ENCODE data around the gene PRDX5.

PRDX5 gene

GRCh38 chr11:64357904-64358535, 40.1 kb downstream of the PRDX5 start:
- no peak overlapping the region for H3K4me3 ChIP-seq (ENCODE audit: low read length)
- H3K27ac ChIP-seq (ENCODE audit: low read length) = no peak overlapping the region
- H3K36me3 ChIP-seq (ENCODE audit: control insufficient read depth, low read depth, low read length) = peaks cover 9% of the 10 kb centered on the region
- peaks cover 3% of the 10 kb centered on the region for H3K27me3 ChIP-seq (ENCODE audit: control insufficient read depth, insufficient read depth, low read length)
- no peak overlapping the region for H3K9ac ChIP-seq (ENCODE audit: low read length)
- H3K9me3 ChIP-seq (ENCODE audit: control insufficient read depth, low read depth, low read length) = no peaks in the 10 kb centered on the region
- peaks cover 14% of the 10 kb centered on the region for H3K4me1 ChIP-seq (ENCODE audit: control insufficient read depth, low read depth, low read length)

- Histone ChIP-seq H3K4me3 (ENCODE audit: low read length) (peak overlapping the region; percentile 75), H3K9me3 (ENCODE audit: control insufficient read depth, low read depth, low read length) (no peaks in the 10 kb centered on the region), H3K9ac (ENCODE audit: low read length) (no peak overlapping the region), H3K27me3 (ENCODE audit: control insufficient read depth, insufficient read depth, low read length) (peaks cover 3% of the 10 kb centered on the region), H3K36me3 (ENCODE audit: control insufficient read depth, low read depth, low read length) (peaks cover 9% of the 10 kb centered on the region), H3K27ac (ENCODE audit: low read length) (no peak overlapping the region), H3K4me1 (ENCODE audit: control insufficient read depth, low read depth, low read length) (peaks cover 14% of the 10 kb centered on the region)
Measured at GRCh38 chr11:64358536-64358906, 40.6 kb downstream of the PRDX5 start.

- Histone ChIP-seq H3K9ac (ENCODE audit: low read length) (peak within 1 kb of the TSS; percentile 32), H3K27me3 (ENCODE audit: control insufficient read depth, insufficient read depth, low read length) (peaks cover 3% of the 10 kb centered on the region), H3K27ac (ENCODE audit: low read length) (no peak within 1 kb of the TSS), H3K4me1 (ENCODE audit: control insufficient read depth, low read depth, low read length) (peaks cover 14% of the 10 kb centered on the region), H3K36me3 (ENCODE audit: control insufficient read depth, low read depth, low read length) (peaks cover 9% of the 10 kb centered on the region), H3K9me3 (ENCODE audit: control insufficient read depth, low read depth, low read length) (no peaks in the 10 kb centered on the region), H3K4me3 (ENCODE audit: low read length) (peak within 1 kb of the TSS; percentile 75)
Measured at GRCh38 chr11:64358907-64359711, 41.2 kb downstream of the PRDX5 start, which contains the start of gene RPS6KA4. Gene RPS6KA4, plus strand, starts transcription at chr11:64359162. Its CDS starts 74 bp downstream, at chr11:64359236.

- Histone ChIP-seq H3K36me3 (ENCODE audit: control insufficient read depth, low read depth, low read length) (peaks cover 9% of the 10 kb centered on the region), H3K27me3 (ENCODE audit: control insufficient read depth, insufficient read depth, low read length) (peaks cover 3% of the 10 kb centered on the region), H3K27ac (ENCODE audit: low read length) (no peak overlapping the region), H3K4me3 (ENCODE audit: low read length) (peak overlapping the region; percentile 75), H3K4me1 (ENCODE audit: control insufficient read depth, low read depth, low read length) (peaks cover 14% of the 10 kb centered on the region), H3K9me3 (ENCODE audit: control insufficient read depth, low read depth, low read length) (no peaks in the 10 kb centered on the region), H3K9ac (ENCODE audit: low read length) (peak overlapping the region; percentile 32)
Measured at GRCh38 chr11:64359712-64360445, 42.0 kb downstream of the PRDX5 start.

GRCh38 chr11:64360448-64360921, 42.6 kb downstream of the PRDX5 start:
- peaks cover 9% of the 10 kb centered on the region for H3K36me3 ChIP-seq (ENCODE audit: control insufficient read depth, low read depth, low read length)
- H3K27me3 ChIP-seq (ENCODE audit: control insufficient read depth, insufficient read depth, low read length) = peaks cover 3% of the 10 kb centered on the region
- peaks cover 10% of the 10 kb centered on the region for H3K4me1 ChIP-seq (ENCODE audit: control insufficient read depth, low read depth, low read length)
- H3K27ac ChIP-seq (ENCODE audit: low read length) = no peak overlapping the region
- no peak overlapping the region for H3K4me3 ChIP-seq (ENCODE audit: low read length)
- no peak overlapping the region for H3K9ac ChIP-seq (ENCODE audit: low read length)
- H3K9me3 ChIP-seq (ENCODE audit: control insufficient read depth, low read depth, low read length) = no peaks in the 10 kb centered on the region

GRCh38 chr11:64361659-64362058, 43.7 kb downstream of the PRDX5 start:
- Histone ChIP-seq H3K4me3 (ENCODE audit: low read length) (no peak overlapping the region), H3K4me1 (ENCODE audit: control insufficient read depth, low read depth, low read length) (peaks cover 8% of the 10 kb centered on the region), H3K36me3 (ENCODE audit: control insufficient read depth, low read depth, low read length) (peaks cover 11% of the 10 kb centered on the region), H3K9me3 (ENCODE audit: control insufficient read depth, low read depth, low read length) (no peaks in the 10 kb centered on the region), H3K27ac (ENCODE audit: low read length) (no peak overlapping the region), H3K9ac (ENCODE audit: low read length) (no peak overlapping the region), H3K27me3 (ENCODE audit: control insufficient read depth, insufficient read depth, low read length) (peaks cover 3% of the 10 kb centered on the region)

GRCh38 chr11:64362339-64362738, 44.4 kb downstream of the PRDX5 start:
- Histone ChIP-seq H3K36me3 (ENCODE audit: control insufficient read depth, low read depth, low read length) (peaks cover 12% of the 10 kb centered on the region), H3K27ac (ENCODE audit: low read length) (no peak overlapping the region), H3K4me3 (ENCODE audit: low read length) (no peak overlapping the region), H3K4me1 (ENCODE audit: control insufficient read depth, low read depth, low read length) (peaks cover 8% of the 10 kb centered on the region), H3K9ac (ENCODE audit: low read length) (no peak overlapping the region), H3K9me3 (ENCODE audit: control insufficient read depth, low read depth, low read length) (no peaks in the 10 kb centered on the region), H3K27me3 (ENCODE audit: control insufficient read depth, insufficient read depth, low read length) (peaks cover 3% of the 10 kb centered on the region)

GRCh38 chr11:64364435-64364834, 46.5 kb downstream of the PRDX5 start:
- H3K4me1 ChIP-seq (ENCODE audit: control insufficient read depth, low read depth, low read length) = peaks cover 3% of the 10 kb centered on the region
- no peaks in the 10 kb centered on the region for H3K9me3 ChIP-seq (ENCODE audit: control insufficient read depth, low read depth, low read length)
- H3K4me3 ChIP-seq (ENCODE audit: low read length) = no peak overlapping the region
- H3K27me3 ChIP-seq (ENCODE audit: control insufficient read depth, insufficient read depth, low read length) = no peaks in the 10 kb centered on the region
- H3K9ac ChIP-seq (ENCODE audit: low read length) = no peak overlapping the region
- peaks cover 12% of the 10 kb centered on the region for H3K36me3 ChIP-seq (ENCODE audit: control insufficient read depth, low read depth, low read length)
- H3K27ac ChIP-seq (ENCODE audit: low read length) = no peak overlapping the region

- Histone ChIP-seq H3K27ac (ENCODE audit: low read length) (no peak overlapping the region), H3K4me3 (ENCODE audit: low read length) (no peak overlapping the region), H3K9ac (ENCODE audit: low read length) (no peak overlapping the region), H3K9me3 (ENCODE audit: control insufficient read depth, low read depth, low read length) (no peaks in the 10 kb centered on the region), H3K27me3 (ENCODE audit: control insufficient read depth, insufficient read depth, low read length) (no peaks in the 10 kb centered on the region), H3K36me3 (ENCODE audit: control insufficient read depth, low read depth, low read length) (peaks cover 12% of the 10 kb centered on the region), H3K4me1 (ENCODE audit: control insufficient read depth, low read depth, low read length) (no peaks in the 10 kb centered on the region)
Measured at GRCh38 chr11:64364911-64365310, 47.0 kb downstream of the PRDX5 start.

GRCh38 chr11:64366751-64367150, 48.8 kb downstream of the PRDX5 start:
- no peak overlapping the region for H3K27ac ChIP-seq (ENCODE audit: low read length)
- no peak overlapping the region for H3K9ac ChIP-seq (ENCODE audit: low read length)
- no peaks in the 10 kb centered on the region for H3K9me3 ChIP-seq (ENCODE audit: control insufficient read depth, low read depth, low read length)
- no peak overlapping the region for H3K4me3 ChIP-seq (ENCODE audit: low read length)
- H3K4me1 ChIP-seq (ENCODE audit: control insufficient read depth, low read depth, low read length) = no peaks in the 10 kb centered on the region
- H3K27me3 ChIP-seq (ENCODE audit: control insufficient read depth, insufficient read depth, low read length) = no peaks in the 10 kb centered on the region
- H3K36me3 ChIP-seq (ENCODE audit: control insufficient read depth, low read depth, low read length) = peaks cover 11% of the 10 kb centered on the region

- no peak overlapping the region for H3K27ac ChIP-seq (ENCODE audit: low read length)
- H3K27me3 ChIP-seq (ENCODE audit: control insufficient read depth, insufficient read depth, low read length) = no peaks in the 10 kb centered on the region
- H3K9me3 ChIP-seq (ENCODE audit: control insufficient read depth, low read depth, low read length) = no peaks in the 10 kb centered on the region
- peaks cover 3% of the 10 kb centered on the region for H3K36me3 ChIP-seq (ENCODE audit: control insufficient read depth, low read depth, low read length)
- H3K9ac ChIP-seq (ENCODE audit: low read length) = no peak overlapping the region
- H3K4me3 ChIP-seq (ENCODE audit: low read length) = no peak overlapping the region
- no peaks in the 10 kb centered on the region for H3K4me1 ChIP-seq (ENCODE audit: control insufficient read depth, low read depth, low read length)
Measured at GRCh38 chr11:64367931-64368672, 50.2 kb downstream of the PRDX5 start.
